ENCODE measurements around the gene GDA.

GDA gene

DNA sequence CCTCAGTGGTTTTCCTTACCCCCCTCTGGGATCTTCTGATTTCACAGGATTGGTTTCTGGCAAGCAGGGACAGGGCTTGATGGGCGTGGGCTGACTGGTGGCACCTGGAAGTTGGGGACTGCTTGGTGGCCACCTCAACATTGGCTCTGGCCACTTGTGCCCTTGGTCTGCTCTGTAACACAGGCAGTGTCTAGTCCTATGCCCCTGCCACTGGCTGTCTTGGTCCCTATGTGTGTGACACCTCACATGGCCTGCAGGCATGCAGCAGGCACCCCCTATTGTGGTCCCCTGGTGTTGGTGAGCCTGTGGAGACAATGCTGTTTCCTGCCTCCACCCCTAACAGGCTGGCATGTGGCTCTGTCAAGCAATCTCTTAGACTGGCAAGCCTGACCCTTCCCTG, 71.3 kb downstream of the GDA start:
- Histone ChIP-seq H3K36me3 (ENCODE audit: control insufficient read depth, insufficient read depth, low read length) (no peaks in the 10 kb centered on the region), H3K27me3 (replicated peaks; ENCODE audit: control insufficient read depth, insufficient read depth, low read length) (no peaks in the 10 kb centered on the region; the same call in 1 of the 2 replicates), H3K4me3 (replicated peaks; ENCODE audit: low read depth, low read length) (no peak overlapping the region)
- DNase-seq (ENCODE audit: extremely low read depth, insufficient read length): no peak
- TF ChIP-seq, protein P1, sequence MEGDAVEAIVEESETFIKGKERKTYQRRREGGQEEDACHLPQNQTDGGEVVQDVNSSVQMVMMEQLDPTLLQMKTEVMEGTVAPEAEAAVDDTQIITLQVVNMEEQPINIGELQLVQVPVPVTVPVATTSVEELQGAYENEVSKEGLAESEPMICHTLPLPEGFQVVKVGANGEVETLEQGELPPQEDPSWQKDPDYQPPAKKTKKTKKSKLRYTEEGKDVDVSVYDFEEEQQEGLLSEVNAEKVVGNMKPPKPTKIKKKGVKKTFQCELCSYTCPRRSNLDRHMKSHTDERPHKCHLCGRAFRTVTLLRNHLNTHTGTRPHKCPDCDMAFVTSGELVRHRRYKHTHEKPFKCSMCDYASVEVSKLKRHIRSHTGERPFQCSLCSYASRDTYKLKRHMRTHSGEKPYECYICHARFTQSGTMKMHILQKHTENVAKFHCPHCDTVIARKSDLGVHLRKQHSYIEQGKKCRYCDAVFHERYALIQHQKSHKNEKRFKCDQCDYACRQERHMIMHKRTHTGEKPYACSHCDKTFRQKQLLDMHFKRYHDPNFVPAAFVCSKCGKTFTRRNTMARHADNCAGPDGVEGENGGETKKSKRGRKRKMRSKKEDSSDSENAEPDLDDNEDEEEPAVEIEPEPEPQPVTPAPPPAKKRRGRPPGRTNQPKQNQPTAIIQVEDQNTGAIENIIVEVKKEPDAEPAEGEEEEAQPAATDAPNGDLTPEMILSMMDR (IDR thresholded peaks at IDR 0.05; ENCODE audit: insufficient read depth, low read length, poor library complexity, severe bottlenecking): no peak

DNA sequence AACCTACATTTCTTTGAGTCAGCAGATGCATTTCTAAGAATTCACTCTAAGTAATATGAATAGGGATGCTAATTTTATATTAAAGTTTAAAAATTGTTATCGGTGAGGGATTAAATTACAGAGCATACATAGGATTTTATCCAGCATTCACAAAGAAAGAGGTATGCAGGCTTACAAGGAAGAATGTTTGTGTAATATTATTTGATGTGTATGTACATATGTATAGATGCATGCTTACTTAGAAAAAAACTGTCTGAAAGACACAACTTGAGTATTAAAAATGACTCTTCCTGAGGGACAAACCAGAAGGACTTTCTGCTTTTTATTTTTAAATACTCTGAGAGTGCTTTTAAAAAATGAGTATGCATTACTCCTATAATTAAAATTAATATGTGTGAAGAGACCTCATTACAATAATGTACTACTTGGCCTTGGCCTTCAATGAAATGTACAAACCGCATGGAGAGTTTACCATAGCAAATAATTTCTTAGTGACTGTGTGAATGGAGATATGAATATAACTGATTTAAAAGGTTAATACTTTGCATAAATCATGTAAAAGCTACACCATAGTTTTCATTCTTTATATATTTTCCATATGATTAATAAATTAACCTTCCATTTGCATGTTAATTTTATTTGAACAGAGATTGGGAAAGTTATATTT, 77.0 kb downstream of the GDA start:
- TF ChIP-seq, protein P1 (IDR thresholded peaks at IDR 0.05; ENCODE audit: insufficient read depth, low read length, poor library complexity, severe bottlenecking): no peak

DNA sequence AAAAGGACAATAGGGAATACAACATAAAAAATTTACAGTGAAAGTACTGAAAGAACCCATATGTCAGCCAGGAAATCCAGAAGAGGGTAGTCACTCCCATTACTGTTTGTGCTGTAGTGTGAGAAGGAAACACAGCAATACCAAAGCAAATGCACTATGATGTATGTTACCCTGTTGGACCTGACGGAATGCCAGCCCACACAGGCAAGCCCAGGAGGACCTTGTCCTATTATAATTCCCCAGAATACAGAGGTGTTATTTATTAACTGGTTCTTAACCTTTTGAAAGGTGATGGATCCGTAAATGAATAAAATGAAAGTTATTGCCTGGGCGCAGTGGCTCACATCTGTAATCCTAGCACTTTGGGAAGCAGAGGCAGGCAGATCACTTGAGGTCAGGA, 79.0 kb downstream of the GDA start:
- no peaks in the 10 kb centered on the region for H3K36me3 ChIP-seq (ENCODE audit: control insufficient read depth, insufficient read depth, low read length)
- no peaks in the 10 kb centered on the region; the same call in 1 of the 2 replicates for H3K27me3 ChIP-seq (replicated peaks; ENCODE audit: control insufficient read depth, insufficient read depth, low read length)
- no peak for DNase-seq (ENCODE audit: extremely low read depth, insufficient read length)
- H3K4me3 ChIP-seq (replicated peaks; ENCODE audit: low read depth, low read length): no peak overlapping the region
- TF ChIP-seq, protein P1 (IDR thresholded peaks at IDR 0.05; ENCODE audit: insufficient read depth, low read length, poor library complexity, severe bottlenecking): no peak

More for the DNA sequence above, 77.0 kb downstream of the GDA start:
- DNase-seq (ENCODE audit: extremely low read depth, insufficient read length): no peak
- Histone ChIP-seq H3K36me3 (ENCODE audit: control insufficient read depth, insufficient read depth, low read length) (no peaks in the 10 kb centered on the region), H3K27me3 (replicated peaks; ENCODE audit: control insufficient read depth, insufficient read depth, low read length) (no peaks in the 10 kb centered on the region; the same call in 1 of the 2 replicates), H3K4me3 (replicated peaks; ENCODE audit: low read depth, low read length) (no peak overlapping the region)

DNA sequence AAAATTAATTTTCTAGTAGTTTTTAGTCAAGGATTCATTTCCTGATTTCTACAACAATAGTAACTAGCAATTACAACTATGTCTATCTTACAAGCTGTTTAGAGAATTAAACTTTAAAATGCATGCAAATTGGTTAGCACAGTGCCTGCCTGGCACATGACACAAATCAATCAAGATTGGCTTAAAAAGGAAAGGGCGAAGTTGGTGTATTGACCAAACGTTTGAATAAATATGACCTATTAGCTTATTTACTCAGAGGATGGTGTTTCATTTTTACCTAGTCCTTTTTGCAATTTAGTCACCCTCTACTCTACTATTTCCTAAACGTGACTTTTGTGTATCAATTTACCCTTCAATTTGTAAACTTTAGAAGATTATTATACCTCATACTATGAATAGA, 83.5 kb downstream of the GDA start:
- Histone ChIP-seq H3K36me3 (ENCODE audit: control insufficient read depth, insufficient read depth, low read length) (no peaks in the 10 kb centered on the region), H3K27me3 (replicated peaks; ENCODE audit: control insufficient read depth, insufficient read depth, low read length) (no peaks in the 10 kb centered on the region; the same call in 1 of the 2 replicates), H3K4me3 (replicated peaks; ENCODE audit: low read depth, low read length) (no peak overlapping the region)
- no peak for DNase-seq (ENCODE audit: extremely low read depth, insufficient read length)
- TF ChIP-seq, protein P1 (IDR thresholded peaks at IDR 0.05; ENCODE audit: insufficient read depth, low read length, poor library complexity, severe bottlenecking): no peak

DNA sequence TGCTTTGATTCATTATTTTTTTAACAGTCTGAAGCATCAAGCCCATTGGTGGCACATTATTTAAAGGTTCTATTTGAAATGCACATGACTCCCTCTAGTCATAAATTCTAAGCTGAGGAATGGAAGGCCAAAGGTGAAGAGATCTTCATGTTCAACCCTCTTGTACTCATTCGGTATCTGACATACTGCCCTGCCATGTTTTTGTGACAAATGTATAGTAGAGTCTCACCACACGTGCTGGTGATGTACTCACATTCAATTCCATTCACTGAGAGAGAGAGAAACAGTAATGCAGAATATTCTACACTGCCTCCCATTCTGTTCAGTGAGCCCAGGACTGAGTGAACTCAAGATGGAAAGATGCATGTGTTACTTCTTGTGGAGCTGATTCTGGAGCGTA, 98.3 kb downstream of the GDA start:
- no peaks in the 10 kb centered on the region for H3K36me3 ChIP-seq (ENCODE audit: control insufficient read depth, insufficient read depth, low read length)
- H3K27me3 ChIP-seq (replicated peaks; ENCODE audit: control insufficient read depth, insufficient read depth, low read length): no peaks in the 10 kb centered on the region
- no peak for DNase-seq (ENCODE audit: extremely low read depth, insufficient read length)
- TF ChIP-seq, protein P1 (IDR thresholded peaks at IDR 0.05; ENCODE audit: insufficient read depth, low read length, poor library complexity, severe bottlenecking): no peak
- no peak overlapping the region for H3K4me3 ChIP-seq (replicated peaks; ENCODE audit: low read depth, low read length)

Data from GM06990 (cell line).